GM18505 (cell line): ENCODE results near the gene ZNF442.
"Not testable (repeated sequence)": the region's sequence is repeated elsewhere in the genome, so short reads cannot be mapped to it uniquely, and the experiment has no call there.

Experiments used
- ATAC-seq: cut with Tn5 transposase; IDR thresholded peaks from one replicate; pipeline ENCODE4 v1.9.1; 2021; ENCODE audit not compliant: unreplicated experiment
- POLR2A ChIP-seq: IDR thresholded peaks from 4 replicates; pipeline ENCODE4 v1.6.1; 2011; ENCODE audit warnings: borderline replicate concordance; ENCODE audit not compliant: insufficient read depth, insufficient read length; ENCODE audit errors: extremely low read depth

Gene ZNF442

GRCh38 chr19:12365236-12366162, at the start of gene ZNF442:
TSS of gene ZNF442 (minus strand) at chr19:12365683. CDS start at chr19:12363631, 2,052 bp downstream.
- peak; percentile 82 for ATAC-seq

GRCh38 chr19:12411893-12412292, 46.4 kb upstream of the ZNF442 start:
- no peak for ATAC-seq
- no peak for TF ChIP-seq POLR2A

More at GRCh38 chr19:12365236-12366162, at the start of gene ZNF442:
- TF ChIP-seq POLR2A, result peak; percentile 84

- ATAC-seq, result peak; percentile 73
- TF ChIP-seq POLR2A, result peak; percentile 53
Measured at GRCh38 chr19:12400633-12401502, 35.4 kb upstream of the ZNF442 start, which contains the start of gene ZNF799. TSS of gene ZNF799 (minus strand) at chr19:12401271. CDS start at chr19:12401070, 201 bp downstream.

- peak; percentile 37 for ATAC-seq
Measured at GRCh38 chr19:12399901-12400632, 34.6 kb upstream of the ZNF442 start.

- not testable (repeated sequence) for ATAC-seq
Measured at GRCh38 chr19:12391148-12391547, 25.7 kb upstream of the ZNF442 start.

- not testable (repeated sequence) for ATAC-seq
Measured at GRCh38 chr19:12386365-12386764, 20.9 kb upstream of the ZNF442 start.

- TF ChIP-seq POLR2A, result no peak
Measured at GRCh38 chr19:12380444-12380737, 14.9 kb upstream of the ZNF442 start.

GRCh38 chr19:12379732-12380443, 14.4 kb upstream of the ZNF442 start:
- no peak for TF ChIP-seq POLR2A
- no peak for ATAC-seq

More at GRCh38 chr19:12380444-12380737, 14.9 kb upstream of the ZNF442 start:
- ATAC-seq, result no peak

GRCh38 chr19:12374026-12374425, 8.5 kb upstream of the ZNF442 start:
- ATAC-seq, result no peak
- no peak for TF ChIP-seq POLR2A

- ATAC-seq, result peak; percentile 15
- no peak for TF ChIP-seq POLR2A
Measured at GRCh38 chr19:12364391-12365235, 870 bp downstream of the ZNF442 start.

- not testable (repeated sequence) for ATAC-seq
Measured at GRCh38 chr19:12362236-12362635, 3.2 kb downstream of the ZNF442 start.

GRCh38 chr19:12353375-12353774, 12.1 kb downstream of the ZNF442 start:
- no peak for ATAC-seq
- no peak for TF ChIP-seq POLR2A
